GF-D8 (cell line): ENCODE measurements around the gene LFNG.

Experiments used
- DNase-seq: peaks from one replicate; lab custom pipeline; 2025; lab: John Stamatoyannopoulos, UW

LFNG gene

GRCh38 chr7:2517026-2517425 lies 2.5 kb upstream of the LFNG start:
- no peak for DNase-seq

GRCh38 chr7:2517678-2518507 lies 1.7 kb upstream of the LFNG start:
- no peak for DNase-seq

GRCh38 chr7:2518737-2519118 lies 846 bp upstream of the LFNG start:
- DNase-seq, result no peak

- peak; percentile 9 for DNase-seq
Measured at GRCh38 chr7:2520131-2520760, 672 bp downstream of the LFNG start.

- no peak for DNase-seq
Measured at GRCh38 chr7:2520761-2521290, 1.3 kb downstream of the LFNG start.

- DNase-seq, result no peak
Measured at GRCh38 chr7:2521341-2521745, 1.8 kb downstream of the LFNG start.

GRCh38 chr7:2521952-2522591 lies 2.5 kb downstream of the LFNG start:
- peak; percentile 73 for DNase-seq

- no peak for DNase-seq
Measured at GRCh38 chr7:2522780-2523433, 3.3 kb downstream of the LFNG start.

GRCh38 chr7:2523461-2523936 lies 3.9 kb downstream of the LFNG start:
- peak; percentile 57 for DNase-seq

GRCh38 chr7:2523941-2524807 lies 4.6 kb downstream of the LFNG start:
- DNase-seq, result peak; percentile 24

- no peak for DNase-seq
Measured at GRCh38 chr7:2524808-2525657, 5.5 kb downstream of the LFNG start.

GRCh38 chr7:2525658-2526630 lies 6.4 kb downstream of the LFNG start:
- no peak for DNase-seq

GRCh38 chr7:2526659-2527504 lies 7.3 kb downstream of the LFNG start:
- no peak for DNase-seq

- no peak for DNase-seq
Measured at GRCh38 chr7:2527505-2528467, 8.2 kb downstream of the LFNG start.

GRCh38 chr7:2528481-2529095 lies 9.0 kb downstream of the LFNG start:
- no peak for DNase-seq
